ENCODE results near the gene SSH2. TPM values are rescaled to one million over a fixed set of nuclear protein-coding genes. Genes with fewer than 3 reads are reported as not detected.

The SSH2 gene
- total and polyA plus RNA-seq, 9 of the 15 experiments (the other 6 are each of a cell fraction or from before 2014, with no cell fraction given), result 3.9 to 16.1 (median 10.2) TPM

DNA sequence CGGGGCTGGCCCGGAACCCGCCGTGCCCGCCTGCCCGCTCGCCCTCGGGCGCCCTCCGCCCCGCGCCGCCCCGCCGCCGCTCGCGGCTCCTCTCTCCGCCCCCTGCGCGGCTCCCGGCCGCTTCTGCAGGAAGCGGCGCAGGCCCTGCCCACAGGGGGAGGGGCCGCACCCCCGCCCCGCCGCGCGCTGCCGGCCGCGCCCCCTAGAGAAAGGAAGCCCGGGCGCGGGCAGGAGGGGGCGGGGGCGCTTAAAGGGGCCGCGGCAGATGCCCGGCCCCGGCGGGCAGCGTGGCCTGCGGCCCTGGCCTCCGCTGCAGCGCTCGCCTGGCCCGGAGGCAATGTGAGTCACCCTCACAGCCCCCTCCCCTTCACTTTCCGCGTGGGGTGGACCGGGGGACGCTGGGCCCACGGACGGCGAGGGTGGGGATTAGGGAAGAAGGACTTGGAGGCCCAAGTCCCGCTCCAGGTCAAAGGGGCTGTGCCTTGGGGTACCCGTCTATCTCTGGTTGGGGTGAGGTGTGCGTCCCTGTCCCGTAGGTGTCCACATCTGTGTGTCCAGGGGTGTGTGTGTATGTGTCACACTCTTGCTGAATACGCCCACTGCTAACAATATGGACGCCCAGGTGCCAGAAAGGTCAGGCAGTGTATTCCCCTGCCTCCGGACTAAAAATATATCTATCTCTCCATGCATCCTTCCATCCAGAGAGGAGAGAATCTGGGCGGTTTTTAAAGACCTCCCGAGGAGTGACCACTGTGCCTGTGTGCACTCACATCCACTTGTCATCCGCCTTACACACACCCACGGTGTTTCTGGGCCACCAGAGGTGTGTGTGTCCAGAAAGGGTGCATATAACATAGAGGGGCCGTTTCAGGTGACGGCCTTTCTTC is 340.3 kb downstream of the SSH2 start, which contains the start of gene GIT1 (continued):
- TF ChIP-seq DDX20 (tag; IDR thresholded peaks at IDR 0.05; ENCODE audit: low read depth), result no peak
- TF ChIP-seq, protein P1, sequence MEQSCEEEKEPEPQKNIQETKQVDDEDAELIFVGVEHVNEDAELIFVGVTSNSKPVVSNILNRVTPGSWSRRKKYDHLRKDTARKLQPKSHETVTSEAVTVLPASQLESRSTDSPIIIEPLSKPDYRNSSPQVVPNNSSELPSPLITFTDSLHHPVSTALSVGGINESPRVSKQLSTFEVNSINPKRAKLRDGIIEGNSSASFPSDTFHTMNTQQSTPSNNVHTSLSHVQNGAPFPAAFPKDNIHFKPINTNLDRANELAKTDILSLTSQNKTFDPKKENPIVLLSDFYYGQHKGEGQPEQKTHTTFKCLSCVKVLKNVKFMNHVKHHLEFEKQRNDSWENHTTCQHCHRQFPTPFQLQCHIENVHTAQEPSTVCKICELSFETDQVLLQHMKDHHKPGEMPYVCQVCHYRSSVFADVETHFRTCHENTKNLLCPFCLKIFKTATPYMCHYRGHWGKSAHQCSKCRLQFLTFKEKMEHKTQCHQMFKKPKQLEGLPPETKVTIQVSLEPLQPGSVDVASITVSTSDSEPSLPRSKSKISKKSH (CRISPR knock-in tag; IDR thresholded peaks at IDR 0.05), result no peak
- 0 out of 2 replicates have a peak, but pooled peaks have one; percentile 61 for TF ChIP-seq CREB3 (tag; conservative IDR thresholded peaks at IDR 0.05; ENCODE audit: low read depth)
- TF ChIP-seq STAG1 (CRISPR knock-in tag; IDR thresholded peaks at IDR 0.05; ENCODE audit: borderline replicate concordance), result no peak
- 0 out of 2 replicates have a peak, but pooled peaks have one; percentile 18 for TF ChIP-seq ARID4B (CRISPR knock-in tag; IDR thresholded peaks at IDR 0.05)
- TF ChIP-seq BDP1 (IDR thresholded peaks at IDR 0.05; ENCODE audit: insufficient read depth, insufficient read length), result no peak
- peak; percentile 59 for TF ChIP-seq RBFOX2 (IDR thresholded peaks at IDR 0.05; ENCODE audit: low read depth, low read length)
- no peak for TF ChIP-seq ZNF431 (CRISPR knock-in tag; IDR thresholded peaks at IDR 0.05)
- no peak for TF ChIP-seq RBM22 (IDR thresholded peaks at IDR 0.05; ENCODE audit: low read depth, low read length, poor library complexity, severe bottlenecking)
- TF ChIP-seq, protein P2, sequence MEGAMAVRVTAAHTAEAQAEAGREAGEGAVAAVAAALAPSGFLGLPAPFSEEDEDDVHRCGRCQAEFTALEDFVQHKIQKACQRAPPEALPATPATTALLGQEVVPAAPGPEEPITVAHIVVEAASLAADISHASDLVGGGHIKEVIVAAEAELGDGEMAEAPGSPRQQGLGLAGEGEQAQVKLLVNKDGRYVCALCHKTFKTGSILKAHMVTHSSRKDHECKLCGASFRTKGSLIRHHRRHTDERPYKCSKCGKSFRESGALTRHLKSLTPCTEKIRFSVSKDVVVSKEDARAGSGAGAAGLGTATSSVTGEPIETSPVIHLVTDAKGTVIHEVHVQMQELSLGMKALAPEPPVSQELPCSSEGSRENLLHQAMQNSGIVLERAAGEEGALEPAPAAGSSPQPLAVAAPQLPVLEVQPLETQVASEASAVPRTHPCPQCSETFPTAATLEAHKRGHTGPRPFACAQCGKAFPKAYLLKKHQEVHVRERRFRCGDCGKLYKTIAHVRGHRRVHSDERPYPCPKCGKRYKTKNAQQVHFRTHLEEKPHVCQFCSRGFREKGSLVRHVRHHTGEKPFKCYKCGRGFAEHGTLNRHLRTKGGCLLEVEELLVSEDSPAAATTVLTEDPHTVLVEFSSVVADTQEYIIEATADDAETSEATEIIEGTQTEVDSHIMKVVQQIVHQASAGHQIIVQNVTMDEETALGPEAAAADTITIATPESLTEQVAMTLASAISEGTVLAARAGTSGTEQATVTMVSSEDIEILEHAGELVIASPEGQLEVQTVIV (CRISPR knock-in tag; IDR thresholded peaks at IDR 0.05; ENCODE audit: borderline replicate concordance), result no peak
- TF ChIP-seq EGR1 (conservative IDR thresholded peaks at IDR 0.05), result peak; percentile 38
- no peak for TF ChIP-seq TEAD1 (CRISPR knock-in tag; IDR thresholded peaks at IDR 0.05)
- peak; percentile 32; the same call in 1 of the 2 replicates for TF ChIP-seq SPI1 (IDR thresholded peaks at IDR 0.05; ENCODE audit: borderline replicate concordance, low read depth, low read length)
- no peak for TF ChIP-seq NFIX (CRISPR knock-in tag; IDR thresholded peaks at IDR 0.05; ENCODE audit: low read depth)
- TF ChIP-seq RBM39 (optimal IDR thresholded peaks at IDR 0.05; ENCODE audit: low read depth, low read length), result no peak
- TF ChIP-seq CBX8 (IDR thresholded peaks at IDR 0.05; ENCODE audit: borderline replicate concordance, extremely low read depth, low read depth, low read length, poor library complexity, severe bottlenecking), result no peak
